Measurements from ENCODE around the gene AGAP1.

The AGAP1 gene

DNA sequence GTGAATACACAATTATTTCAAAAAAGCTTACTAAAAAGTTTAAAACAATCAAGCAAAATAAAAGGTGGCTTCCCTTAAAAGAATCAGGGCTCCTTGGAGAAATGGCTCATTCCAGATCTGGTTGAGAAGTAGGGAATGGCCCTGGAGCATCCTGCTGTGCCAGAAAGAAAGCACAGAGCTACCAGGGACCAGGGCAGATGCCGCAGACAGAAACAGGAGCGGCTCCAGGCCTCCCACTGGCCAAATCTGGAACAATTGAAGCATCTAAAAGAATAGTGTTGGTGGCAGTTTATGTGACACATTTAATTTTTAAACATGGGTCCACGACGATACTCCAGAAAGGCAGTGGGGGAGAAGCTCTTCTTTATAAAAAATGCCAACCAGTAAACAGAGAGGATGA, 598.9 kb downstream of the AGAP1 start:
- DNase-seq: no peak

- DNase-seq: no peak
Observed at GRCh38 chr2:236093134-236093533, 599.3 kb downstream of the AGAP1 start.

DNA sequence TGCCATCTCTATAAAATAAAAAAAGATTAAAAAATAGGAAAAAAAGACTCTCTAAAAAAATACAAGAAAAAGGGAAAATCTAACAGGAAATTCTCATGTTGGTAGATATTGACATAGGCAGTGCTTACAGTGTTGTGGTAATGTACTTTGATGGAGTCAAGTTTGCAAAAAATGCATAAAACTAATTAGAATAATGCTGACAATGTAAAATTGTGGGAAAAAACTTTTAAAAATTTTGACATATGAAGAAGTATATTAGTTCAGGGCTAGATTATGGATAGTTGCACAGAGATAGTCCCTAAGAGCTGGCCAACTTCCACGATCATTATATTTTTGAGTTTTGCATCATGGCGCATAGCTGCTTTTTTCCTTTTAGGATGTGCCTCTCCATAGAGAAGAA, 601.7 kb downstream of the AGAP1 start:
- no peak for DNase-seq

DNA sequence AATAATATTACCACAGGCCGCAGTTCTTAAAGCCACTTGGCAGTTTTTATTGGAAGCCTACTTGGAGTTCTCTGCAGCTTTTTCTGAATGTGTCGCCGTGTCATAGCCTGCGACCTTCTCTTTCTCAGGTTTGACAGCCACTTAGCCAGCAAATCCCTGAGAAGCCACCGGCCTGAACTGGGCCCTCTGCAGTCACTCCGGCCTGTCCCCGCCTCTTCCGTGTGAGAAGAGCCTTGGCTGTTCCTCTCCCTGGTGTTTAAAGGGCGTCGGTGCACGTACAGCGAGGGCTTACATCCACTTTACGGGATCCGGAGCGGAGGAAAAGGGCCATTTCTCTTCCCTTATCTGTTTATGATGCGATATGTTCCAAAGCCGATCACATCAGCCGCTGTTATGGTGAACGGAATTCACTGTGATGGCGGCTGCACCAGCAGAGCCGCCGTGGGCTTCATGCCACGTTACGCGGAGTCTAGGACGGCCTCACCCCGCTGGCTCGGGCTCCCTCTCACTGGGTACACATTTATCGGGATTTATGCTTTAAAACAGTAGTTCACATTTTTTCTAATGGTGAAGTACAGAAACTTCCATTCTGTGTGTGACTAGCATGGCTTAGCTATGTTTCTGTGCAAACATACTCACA, 607.6 kb downstream of the AGAP1 start:
- no peak for DNase-seq

DNA sequence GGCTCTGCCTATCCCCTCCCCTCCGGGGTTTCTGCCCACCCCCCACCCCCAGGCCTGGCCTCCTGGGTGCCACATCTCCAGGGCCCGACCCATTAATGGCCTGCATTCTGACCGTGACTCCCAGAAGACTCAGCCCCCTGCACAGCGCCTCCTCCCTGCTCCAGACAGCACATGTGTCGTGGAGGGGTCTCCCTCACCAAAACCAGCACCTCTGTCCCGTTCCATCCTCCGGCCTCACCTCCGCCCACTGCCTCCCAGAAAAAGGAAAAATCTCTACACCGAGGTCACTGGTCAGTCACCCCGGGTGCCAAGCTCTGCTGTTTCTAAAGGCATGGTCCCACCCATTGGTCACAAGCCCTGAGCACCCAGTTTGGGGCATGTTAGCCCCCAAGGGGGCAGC, 609.1 kb downstream of the AGAP1 start:
- DNase-seq: no peak

DNA sequence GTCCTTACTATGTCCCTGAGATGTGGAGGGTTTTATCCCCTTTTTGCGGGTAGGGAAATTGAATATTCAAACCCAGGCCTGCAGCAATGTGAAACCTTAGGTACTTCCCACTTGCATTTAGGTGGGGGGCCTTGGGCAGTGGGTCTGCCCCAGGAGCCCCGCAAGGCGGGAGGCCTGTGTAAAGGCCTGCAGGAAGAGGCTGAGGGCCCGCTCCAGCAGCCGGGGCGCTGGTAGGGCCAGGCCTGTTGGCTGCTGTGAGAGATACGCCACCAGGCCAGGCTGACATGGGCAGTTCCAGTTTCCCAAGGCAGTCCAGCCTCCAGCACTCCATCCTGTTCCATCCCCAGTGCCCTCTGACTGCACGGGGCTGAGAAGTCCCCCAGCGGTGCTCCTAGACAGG, 610.1 kb downstream of the AGAP1 start:
- no peak for DNase-seq

- DNase-seq: no peak
Observed at GRCh38 chr2:236105955-236106607, 612.2 kb downstream of the AGAP1 start.

- DNase-seq: no peak
Observed at GRCh38 chr2:236106761-236107160, 612.9 kb downstream of the AGAP1 start.

- DNase-seq: no peak
Observed at GRCh38 chr2:236107536-236107935, 613.7 kb downstream of the AGAP1 start.

DNA sequence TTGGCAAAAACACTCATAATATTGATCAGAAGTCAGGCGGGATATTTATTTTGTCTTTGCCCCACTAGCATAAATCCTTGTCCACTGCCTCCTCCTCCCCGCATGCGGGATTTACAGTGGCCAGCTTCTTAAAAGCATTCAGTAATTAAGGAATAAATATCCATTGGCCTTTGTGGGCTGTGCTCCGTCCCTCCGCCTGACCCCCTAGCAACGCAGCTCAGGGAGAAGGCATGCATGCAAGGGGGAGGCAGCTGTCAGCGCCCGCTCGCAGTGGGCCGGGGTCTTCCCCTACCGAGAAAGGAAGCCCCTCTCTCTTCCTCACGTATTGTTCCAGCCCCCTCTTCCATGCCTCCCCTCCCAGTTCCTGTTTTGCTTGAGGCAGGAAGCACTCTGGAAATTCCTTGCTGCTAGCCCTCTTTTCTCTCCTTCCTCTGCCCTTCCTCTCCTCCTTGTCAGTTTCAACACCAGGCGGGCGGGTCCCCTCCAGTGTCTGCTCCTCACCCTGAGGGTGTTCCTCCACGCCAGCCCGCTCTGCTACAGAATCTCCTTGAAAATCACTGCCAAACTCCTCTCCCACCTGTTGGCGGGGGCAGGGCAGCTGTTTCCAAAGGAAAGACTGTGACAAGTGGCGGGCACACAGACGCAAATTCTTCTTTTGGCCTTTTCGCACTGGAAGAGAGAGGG, 614.2 kb downstream of the AGAP1 start:
- peak; percentile 8 for DNase-seq

- DNase-seq: no peak
Observed at GRCh38 chr2:236109061-236109460, 615.2 kb downstream of the AGAP1 start.

DNA sequence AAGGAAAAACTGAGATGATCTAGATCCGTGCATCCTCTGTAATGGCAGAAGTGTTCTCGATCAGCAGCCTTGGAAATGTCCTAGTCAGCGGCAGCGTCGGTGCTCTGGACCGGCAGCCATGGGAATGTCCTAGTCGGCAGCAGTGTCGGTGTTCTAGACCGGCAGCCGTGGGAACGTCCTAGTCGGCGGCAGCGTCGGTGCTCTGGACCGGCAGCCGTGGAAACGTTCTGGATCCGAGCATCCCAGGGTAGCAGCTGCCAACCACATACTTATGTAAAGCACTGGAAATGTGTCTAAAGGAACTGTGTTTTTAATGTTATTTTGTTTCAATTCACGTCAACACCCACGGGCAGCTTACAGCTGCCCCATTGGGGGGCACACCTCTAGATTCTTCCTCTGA, 615.6 kb downstream of the AGAP1 start:
- no peak for DNase-seq

DNA sequence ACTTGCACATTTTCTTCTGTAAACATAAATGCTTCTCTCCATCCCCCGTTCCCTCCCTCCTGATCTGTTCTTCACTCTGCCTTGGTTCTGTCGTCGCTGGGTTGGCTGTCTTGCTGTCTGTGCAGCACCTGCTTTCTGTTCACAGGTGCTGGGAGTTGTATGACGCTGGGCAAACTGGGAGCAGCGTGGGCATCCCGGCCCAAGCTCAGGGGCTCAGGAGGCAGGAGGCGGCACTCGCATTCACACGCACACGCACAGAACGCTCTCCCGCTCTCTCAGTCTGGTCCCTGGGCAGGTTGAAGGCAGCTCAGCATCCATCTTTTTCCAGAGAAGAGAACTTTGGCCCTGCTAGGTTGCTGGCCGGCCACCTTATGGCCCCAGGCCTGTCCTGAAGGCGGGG, 618.6 kb downstream of the AGAP1 start:
- no peak for DNase-seq

GRCh38 chr2:236113425-236113824, 619.6 kb downstream of the AGAP1 start:
- DNase-seq: no peak

GRCh38 chr2:236113948-236114347, 620.1 kb downstream of the AGAP1 start:
- no peak for DNase-seq

DNA sequence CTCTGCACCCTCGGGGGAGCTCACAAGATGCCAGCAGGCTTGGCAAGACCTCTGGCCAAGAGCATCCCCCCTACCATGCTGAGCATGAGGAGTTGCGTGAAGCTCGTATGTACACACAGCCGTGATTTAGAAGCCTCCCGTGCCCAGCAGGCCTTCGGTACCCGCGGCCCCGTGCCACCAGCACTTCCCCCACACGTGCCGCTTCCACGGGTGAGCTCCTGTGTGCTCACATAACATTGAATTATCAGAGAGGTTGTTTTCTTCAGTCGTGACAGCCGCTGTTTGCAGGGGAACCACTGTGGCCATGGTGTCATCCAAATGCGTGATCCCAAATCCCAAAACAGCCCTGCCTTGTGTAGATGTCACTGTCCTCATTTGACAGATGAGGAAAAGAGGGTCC, 621.1 kb downstream of the AGAP1 start:
- DNase-seq: no peak

DNA sequence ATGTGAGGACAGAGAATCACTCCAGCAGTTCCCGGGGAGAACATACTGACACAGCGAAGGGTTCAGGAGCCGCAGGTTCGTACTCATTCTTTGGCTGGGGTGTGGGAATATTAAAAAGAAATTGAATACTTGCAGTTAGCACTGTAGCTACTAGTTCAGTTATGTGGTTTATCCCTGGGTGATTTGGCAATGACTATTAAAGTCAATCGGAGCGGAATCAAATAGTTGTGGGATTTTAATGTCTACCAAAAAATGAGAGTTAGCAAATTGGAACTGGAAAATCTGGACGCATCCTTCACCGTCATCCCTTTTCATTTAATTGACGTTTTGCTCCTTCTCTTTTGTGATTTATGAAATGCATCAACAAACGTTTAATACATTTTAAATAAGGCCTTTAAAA, 623.6 kb downstream of the AGAP1 start:
- DNase-seq: no peak

- DNase-seq: no peak
Observed at GRCh38 chr2:236117861-236118269, 624.0 kb downstream of the AGAP1 start.

DNA sequence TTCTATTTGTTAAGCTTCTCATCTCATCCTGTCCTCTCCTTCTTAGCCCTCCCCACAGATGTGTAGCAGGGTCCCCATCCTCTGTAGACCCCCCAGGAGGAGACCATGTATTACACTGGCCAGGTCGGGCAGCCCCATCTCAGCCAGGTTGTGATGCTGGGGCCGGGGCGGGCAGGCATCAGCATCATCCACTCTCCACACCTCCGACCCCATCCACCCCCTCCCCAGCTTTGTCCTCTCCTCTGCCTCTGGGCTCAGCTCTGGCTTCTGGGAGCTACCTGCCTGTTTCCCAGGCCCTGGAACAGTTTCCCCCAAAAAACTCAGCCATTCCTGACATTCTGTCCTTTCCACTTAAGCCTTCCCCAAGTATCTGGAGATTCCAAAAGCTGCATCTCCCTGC, 625.2 kb downstream of the AGAP1 start:
- DNase-seq: no peak

DNA sequence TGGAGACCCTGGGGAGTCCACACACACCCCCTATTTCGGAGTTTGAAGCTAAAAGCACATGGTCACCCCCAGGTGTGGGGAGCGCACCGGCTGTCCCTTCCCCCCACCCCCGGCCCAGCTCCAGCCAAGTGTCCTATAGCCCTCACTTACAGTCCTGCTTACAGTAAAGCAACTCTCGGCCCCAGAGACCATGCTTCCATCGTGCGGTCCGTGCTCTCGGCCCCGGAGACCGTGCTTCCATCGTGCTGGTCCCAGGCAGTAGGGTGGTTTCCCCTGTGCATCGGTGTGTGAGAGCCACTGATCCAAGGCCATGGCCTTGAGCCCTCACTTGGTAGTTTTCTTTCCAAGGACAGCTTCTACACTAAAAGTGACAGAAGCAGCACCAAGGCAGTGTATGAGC, 625.6 kb downstream of the AGAP1 start:
- DNase-seq: no peak

DNA sequence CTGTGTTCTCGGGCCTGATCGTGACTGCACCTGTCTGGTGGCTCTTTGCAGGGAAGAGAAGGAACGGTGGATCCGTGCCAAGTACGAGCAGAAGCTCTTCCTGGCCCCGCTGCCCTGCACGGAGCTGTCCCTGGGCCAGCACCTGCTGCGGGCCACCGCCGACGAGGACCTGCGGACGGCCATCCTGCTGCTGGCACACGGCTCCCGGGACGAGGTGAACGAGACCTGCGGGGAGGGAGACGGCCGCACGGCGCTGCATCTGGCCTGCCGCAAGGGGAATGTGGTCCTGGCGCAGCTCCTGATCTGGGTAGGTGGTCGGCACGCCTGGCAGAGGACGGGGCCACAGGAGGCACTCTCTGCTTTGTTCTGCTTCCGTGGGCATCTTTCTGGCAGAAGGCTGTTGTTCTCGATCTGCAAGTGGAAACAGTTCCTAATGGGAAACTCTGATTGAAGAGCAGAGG, 626.3 kb downstream of the AGAP1 start:
- peak; percentile 86 for DNase-seq

- no peak for DNase-seq
Observed at GRCh38 chr2:236120829-236121228, 627.0 kb downstream of the AGAP1 start.

DNA sequence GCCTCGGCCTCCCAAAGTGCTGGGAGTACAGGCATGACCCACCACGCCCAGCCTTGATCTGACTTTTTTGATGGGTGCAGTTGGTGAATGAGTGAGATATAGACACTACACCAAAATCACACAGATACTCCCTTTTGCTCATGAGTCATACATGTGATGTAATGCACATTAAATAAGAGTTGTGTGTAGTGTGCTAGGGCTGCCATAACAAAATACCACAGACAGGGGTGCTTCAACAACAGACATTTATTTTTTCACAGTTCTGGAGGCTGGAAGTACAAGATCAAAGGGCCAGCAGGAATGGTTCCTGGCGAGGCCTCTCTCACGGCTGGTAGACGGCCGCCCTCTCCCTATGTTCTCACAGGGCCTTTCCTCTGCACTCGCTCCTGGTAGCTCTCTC, 627.7 kb downstream of the AGAP1 start:
- DNase-seq: no peak

DNA sequence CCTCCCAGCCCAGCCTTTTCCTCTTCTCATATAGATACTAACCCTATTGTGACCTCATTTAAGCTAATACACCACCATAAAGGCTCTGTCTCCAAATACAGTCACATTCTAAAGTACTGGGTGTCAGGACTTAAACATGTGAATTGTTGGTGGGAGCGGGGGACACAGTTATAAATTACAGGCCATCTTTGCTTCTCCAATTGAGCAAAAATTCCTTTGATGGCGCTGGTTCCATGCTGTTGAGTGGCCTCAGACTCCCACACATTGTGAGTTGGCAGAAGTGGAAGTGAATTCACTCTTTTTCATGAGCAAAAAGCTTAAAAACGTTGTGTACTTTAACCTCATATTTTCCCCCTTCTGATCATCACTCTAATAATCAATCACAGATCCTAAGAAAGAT, 628.4 kb downstream of the AGAP1 start:
- DNase-seq: no peak

Measured in DMS79 treated with DMSO at 0.1 percent for 48 hours (cell line).